Measurements from ENCODE around the gene MED13L.

MED13L gene

DNA sequence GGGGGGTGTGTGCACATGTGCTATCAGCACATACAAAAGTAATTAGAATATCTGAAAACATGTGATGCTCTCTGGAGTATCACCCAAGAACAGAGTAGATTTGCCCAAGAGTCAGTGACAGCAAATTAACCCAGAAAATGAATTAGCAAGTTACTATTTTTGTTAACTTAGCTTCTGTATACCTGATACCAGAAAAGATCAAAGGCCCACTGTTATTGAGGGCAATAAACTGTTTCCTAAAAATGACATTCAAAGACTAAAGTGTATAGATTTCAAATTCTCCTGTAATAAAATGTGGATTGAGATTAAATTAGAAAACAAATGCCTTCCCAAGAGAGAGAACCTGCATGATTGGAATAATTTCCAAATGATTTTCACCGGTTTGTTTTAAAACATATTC is 184.7 kb downstream of the MED13L start:
- TF ChIP-seq, protein P1, sequence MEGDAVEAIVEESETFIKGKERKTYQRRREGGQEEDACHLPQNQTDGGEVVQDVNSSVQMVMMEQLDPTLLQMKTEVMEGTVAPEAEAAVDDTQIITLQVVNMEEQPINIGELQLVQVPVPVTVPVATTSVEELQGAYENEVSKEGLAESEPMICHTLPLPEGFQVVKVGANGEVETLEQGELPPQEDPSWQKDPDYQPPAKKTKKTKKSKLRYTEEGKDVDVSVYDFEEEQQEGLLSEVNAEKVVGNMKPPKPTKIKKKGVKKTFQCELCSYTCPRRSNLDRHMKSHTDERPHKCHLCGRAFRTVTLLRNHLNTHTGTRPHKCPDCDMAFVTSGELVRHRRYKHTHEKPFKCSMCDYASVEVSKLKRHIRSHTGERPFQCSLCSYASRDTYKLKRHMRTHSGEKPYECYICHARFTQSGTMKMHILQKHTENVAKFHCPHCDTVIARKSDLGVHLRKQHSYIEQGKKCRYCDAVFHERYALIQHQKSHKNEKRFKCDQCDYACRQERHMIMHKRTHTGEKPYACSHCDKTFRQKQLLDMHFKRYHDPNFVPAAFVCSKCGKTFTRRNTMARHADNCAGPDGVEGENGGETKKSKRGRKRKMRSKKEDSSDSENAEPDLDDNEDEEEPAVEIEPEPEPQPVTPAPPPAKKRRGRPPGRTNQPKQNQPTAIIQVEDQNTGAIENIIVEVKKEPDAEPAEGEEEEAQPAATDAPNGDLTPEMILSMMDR (IDR thresholded peaks at IDR 0.05; ENCODE audit: extremely low read depth, missing control alignments) = no peak
- no peak for DNase-seq (ENCODE audit: low spot score)

DNA sequence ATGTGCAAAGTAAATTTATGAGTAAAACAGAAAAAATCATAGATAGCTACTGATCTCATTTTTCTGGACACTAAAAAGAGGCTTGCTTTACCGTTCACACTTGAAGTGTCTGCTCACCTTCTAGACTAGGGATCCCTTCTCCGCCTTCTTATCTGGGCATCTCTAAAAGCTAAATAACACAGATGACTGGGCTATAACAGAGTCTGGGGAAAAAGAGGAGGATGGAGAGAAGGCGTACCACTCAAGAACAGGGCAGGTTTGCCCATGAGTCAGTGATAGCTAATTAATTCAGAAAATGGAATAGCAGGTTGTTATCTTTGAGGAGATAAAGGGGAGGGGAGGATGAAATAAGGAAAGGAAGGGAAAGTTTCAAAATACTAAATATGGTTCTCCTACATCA is 185.3 kb downstream of the MED13L start:
- no peak for DNase-seq (ENCODE audit: low spot score)
- TF ChIP-seq, protein P1 (IDR thresholded peaks at IDR 0.05; ENCODE audit: extremely low read depth, missing control alignments) = no peak

DNA sequence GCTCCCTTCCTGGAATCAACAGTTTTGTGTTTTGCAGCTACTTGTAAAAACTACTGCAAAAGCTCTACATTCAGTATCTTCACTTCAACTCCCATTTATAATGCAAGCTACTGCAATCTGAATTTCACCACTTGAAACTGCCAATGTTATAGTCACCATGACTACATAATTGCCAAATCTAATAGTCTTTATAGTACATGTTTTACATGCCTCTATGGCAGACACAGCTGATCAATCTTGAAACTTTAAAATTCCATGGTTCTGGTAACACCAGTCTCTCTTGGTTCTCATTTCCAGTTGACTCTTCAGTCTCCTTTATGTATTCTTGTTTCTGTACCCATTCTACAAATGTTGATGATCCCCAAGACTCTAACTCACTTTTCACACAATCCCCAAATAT is 185.9 kb downstream of the MED13L start:
- TF ChIP-seq, protein P1 (IDR thresholded peaks at IDR 0.05; ENCODE audit: extremely low read depth, missing control alignments) = no peak
- DNase-seq (ENCODE audit: low spot score) = no peak

DNA sequence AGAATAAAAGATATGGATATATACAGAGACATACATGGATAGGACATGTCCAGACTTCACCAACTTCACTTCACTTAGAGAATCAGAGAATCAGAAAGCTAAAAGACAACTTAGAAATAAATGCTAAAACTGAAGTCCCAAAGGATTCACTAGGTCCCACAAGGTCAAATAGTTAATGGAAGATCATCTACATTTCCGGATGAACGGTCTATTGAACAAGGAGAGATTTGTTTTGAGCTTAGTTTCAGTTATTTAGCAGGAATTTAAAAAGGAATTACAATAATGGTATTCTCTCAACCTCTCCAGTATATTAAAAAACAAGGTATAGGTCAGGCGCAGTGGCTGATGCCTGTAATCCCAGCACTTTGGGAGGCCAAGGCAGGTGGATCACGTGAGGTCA is 187.0 kb downstream of the MED13L start:
- TF ChIP-seq, protein P1 (IDR thresholded peaks at IDR 0.05; ENCODE audit: extremely low read depth, missing control alignments) = no peak
- DNase-seq (ENCODE audit: low spot score) = no peak

DNA sequence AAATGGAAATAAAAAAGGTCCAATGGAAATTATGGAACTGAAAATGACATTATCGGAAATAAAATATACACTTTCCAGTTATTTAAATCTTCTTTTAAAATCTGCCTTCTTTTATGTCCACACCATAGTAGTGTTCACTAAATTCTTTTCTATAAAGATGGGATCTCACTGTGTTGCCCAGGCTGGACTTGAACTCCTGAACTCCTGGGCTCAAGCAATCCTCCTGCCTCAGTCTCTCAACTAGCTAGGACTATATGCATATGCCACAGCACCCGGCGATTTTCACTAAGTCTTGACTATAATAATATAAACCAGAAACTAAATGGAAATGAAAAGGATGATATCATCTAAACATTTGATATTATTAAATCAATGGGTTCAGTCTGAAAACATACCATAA is 188.4 kb downstream of the MED13L start:
- TF ChIP-seq, protein P1 (IDR thresholded peaks at IDR 0.05; ENCODE audit: extremely low read depth, missing control alignments) = no peak
- DNase-seq (ENCODE audit: low spot score) = no peak

DNA sequence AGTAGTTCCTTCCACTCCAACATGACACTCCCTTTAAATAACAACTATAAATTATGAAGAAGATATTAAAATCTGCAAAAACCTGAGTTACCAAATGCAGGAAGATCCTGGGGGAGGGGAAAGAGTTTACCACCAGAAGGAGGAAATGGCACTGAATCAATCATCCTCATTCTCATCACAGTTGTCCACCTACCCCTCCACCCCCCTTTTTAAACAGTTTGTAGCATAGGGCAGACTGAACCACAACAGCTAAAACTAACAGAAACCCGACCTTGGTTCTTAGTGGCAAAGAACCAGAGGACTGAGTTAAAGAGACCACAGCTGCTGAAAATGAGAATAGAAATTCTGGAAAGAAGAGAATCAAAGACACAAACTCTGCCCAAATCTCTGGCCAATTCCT is 189.5 kb downstream of the MED13L start:
- DNase-seq (ENCODE audit: low spot score) = peak; percentile 9
- TF ChIP-seq, protein P1 (IDR thresholded peaks at IDR 0.05; ENCODE audit: extremely low read depth, missing control alignments) = no peak

DNA sequence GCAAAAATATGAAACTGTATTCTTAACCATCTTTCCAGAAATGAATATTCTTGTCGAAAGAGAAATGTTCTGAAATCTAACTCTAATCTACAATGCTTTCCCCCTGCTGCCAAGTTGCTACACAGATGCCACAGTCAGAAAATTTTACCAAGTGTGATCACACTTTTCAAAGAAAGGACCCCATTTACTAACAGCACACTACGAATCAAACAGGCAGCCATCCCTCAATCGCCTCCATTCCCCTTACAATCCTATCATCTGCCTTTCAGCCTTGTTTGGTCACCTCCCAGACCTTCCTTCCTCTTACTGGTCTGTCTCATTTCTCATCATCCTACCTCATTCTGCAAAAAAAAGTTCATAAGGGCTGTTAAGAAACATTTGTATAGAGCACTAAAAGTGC is 190.1 kb downstream of the MED13L start:
- TF ChIP-seq, protein P1 (IDR thresholded peaks at IDR 0.05; ENCODE audit: extremely low read depth, missing control alignments) = no peak
- DNase-seq (ENCODE audit: low spot score) = peak; percentile 14

Measured in GM20000 (cell line).